PC-9 (cell line): Measurements from ENCODE around the gene WDR72. TPM values are rescaled to one million over a fixed set of nuclear protein-coding genes. Genes with fewer than 3 reads are reported as not detected.

Experiments used
- BruUV-seq: library from RNA; stranded (reverse); fragments of 400-500 nt; replicated peaks from 2 replicates; lab custom pipeline; 2021; lab: Mats Ljungman, UMichigan
- CTCF ChIA-PET: fragments of 300-600 bp; sonication (Branson Sonifier 250); formaldehyde crosslinking; loops from one replicate; lab custom pipeline; 2022; ENCODE audit warnings: antibody characterized with exemption; lab: Charles Lee
- POLR2A ChIA-PET: fragments of 300-600 bp; sonication (Branson Sonifier 250); formaldehyde crosslinking; loops from one replicate; lab custom pipeline; 2022; ENCODE audit warnings: antibody characterized with exemption; ENCODE audit not compliant: unreplicated experiment; lab: Charles Lee
- DNase-seq, 2 experiments: peaks; one replicate each; pipeline versions ENCODE4 v3.0.0 to v3.0.0-alpha.2; 2015 to 2022; ENCODE audit warnings: mixed read lengths in 1 of 2
- H2AFZ ChIP-seq: fragments of 200-600 bp; sonication (generic); 2 replicates; pipeline ENCODE4 v1.8.1; 2017; ENCODE audit warnings: antibody characterized with exemption
- H3F3A ChIP-seq: fragments of 200-600 bp; sonication (generic); 2 replicates; pipeline ENCODE4 v1.8.1; 2017; ENCODE audit warnings: antibody characterized with exemption, mild to moderate bottlenecking, low read depth; ENCODE audit not compliant: insufficient read depth
- H3K27ac ChIP-seq: fragments of 200-600 bp; sonication (generic); 2 replicates; pipeline ENCODE4 v1.6.1; 2016; ENCODE audit warnings: mixed run types
- H3K27me3 ChIP-seq: fragments of 200-600 bp; sonication (generic); 2 replicates; pipeline ENCODE4 v1.6.1; 2016; ENCODE audit warnings: low read depth, mixed run types; ENCODE audit not compliant: insufficient read depth
- H3K36me3 ChIP-seq: fragments of 200-600 bp; sonication (generic); 2 replicates; pipeline ENCODE4 v1.6.1; 2016; ENCODE audit warnings: low read depth, mixed run types
- H3K4me1 ChIP-seq: fragments of 200-600 bp; sonication (generic); replicated peaks from 2 replicates; pipeline ENCODE4 v1.6.1; 2016; ENCODE audit warnings: mixed run types; ENCODE audit not compliant: insufficient read depth
- H3K4me2 ChIP-seq: fragments of 200-600 bp; sonication (generic); 2 replicates; pipeline ENCODE4 v1.6.1; 2017; ENCODE audit warnings: mixed run types
- H3K4me3 ChIP-seq: fragments of 200-600 bp; sonication (generic); 2 replicates; pipeline ENCODE4 v1.6.1; 2016; ENCODE audit warnings: mixed run types
- H3K79me2 ChIP-seq: fragments of 200-600 bp; sonication (generic); 2 replicates; pipeline ENCODE4 v1.6.1; 2017; ENCODE audit warnings: low read depth, mixed run types
- H3K9me2 ChIP-seq: fragments of 200-600 bp; sonication (generic); 2 replicates; pipeline ENCODE4 v1.8.1; 2017; ENCODE audit warnings: mild to moderate bottlenecking; ENCODE audit not compliant: insufficient read depth
- H3K9me3 ChIP-seq: fragments of 200-600 bp; sonication (generic); 2 replicates; pipeline ENCODE4 v1.8.1; 2016; ENCODE audit warnings: low read depth; ENCODE audit not compliant: insufficient read depth
- H4K20me1 ChIP-seq: fragments of 200-600 bp; sonication (generic); 2 replicates; pipeline ENCODE4 v1.8.1; 2017; ENCODE audit not compliant: insufficient read depth
- CTCF ChIP-seq: fragments of 200-600 bp; sonication (generic); conservative IDR thresholded peaks from 2 replicates; pipeline ENCODE4 v1.6.1; 2017; ENCODE audit warnings: mixed run types, antibody characterized with exemption, mild to moderate bottlenecking, moderate library complexity
- EZH2 ChIP-seq: fragments of 200-600 bp; sonication (generic); IDR thresholded peaks from 2 replicates; pipeline ENCODE4 v1.8.0; 2017; ENCODE audit warnings: antibody characterized with exemption, low read depth
- intact Hi-C: fragments of 100-400 bp; cut with micrococcal nuclease; formaldehyde crosslinking; loops from one replicate; pipeline ENCODE4 v1.10.0; 2022; ENCODE audit not compliant: unreplicated experiment
- total RNA-seq: library from RNA; stranded (reverse); gene quantifications from 2 replicates; pipeline ENCODE4 v1.2.3, GENCODE V29; 2021

WDR72 gene
- total RNA-seq, 1 experiment from 2014 or later = 1.9 TPM

- TF ChIP-seq CTCF (no peak), EZH2 (no peak)
- Histone ChIP-seq H3K4me2 (no peak overlapping the region), H3K79me2 (no peaks in the 10 kb centered on the region), H3K27ac (no peak overlapping the region), H3K36me3 (no peaks in the 10 kb centered on the region), H3K4me1 (no peaks in the 10 kb centered on the region), H3K4me3 (no peak overlapping the region), H2AFZ (no peak overlapping the region), H3K27me3 (no peaks in the 10 kb centered on the region; the same call in 1 of the 2 replicates), H3K9me3 (no peaks in the 10 kb centered on the region), H3F3A (no peaks in the 10 kb centered on the region), H4K20me1 (no peaks in the 10 kb centered on the region), H3K9me2 (no peaks in the 10 kb centered on the region)
- DNase-seq = no peak
- POLR2A ChIA-PET = no interaction called here
- intact Hi-C loops = no loop called here
- no TSS peak for BruUV-seq
- CTCF ChIA-PET = no interaction called here
Measured at GRCh38 chr15:53739187-53739586, 20.3 kb downstream of the WDR72 start.

- DNase-seq = no peak
- Histone ChIP-seq H3F3A (no peaks in the 10 kb centered on the region), H3K4me1 (no peaks in the 10 kb centered on the region), H3K36me3 (no peaks in the 10 kb centered on the region), H3K4me3 (no peak overlapping the region), H2AFZ (no peak overlapping the region), H3K27ac (no peak overlapping the region), H3K9me2 (no peaks in the 10 kb centered on the region), H4K20me1 (no peaks in the 10 kb centered on the region), H3K27me3 (0 out of 2 replicates have a peak, but pooled peaks cover 2% of the 10 kb centered on the region), H3K4me2 (no peak overlapping the region), H3K79me2 (no peaks in the 10 kb centered on the region), H3K9me3 (no peaks in the 10 kb centered on the region)
- no TSS peak for BruUV-seq
- no peak for TF ChIP-seq CTCF
- no peak for TF ChIP-seq EZH2
- intact Hi-C loops = no loop called here
- CTCF ChIA-PET = no interaction called here
- POLR2A ChIA-PET = no interaction called here
Measured at GRCh38 chr15:53721334-53722087, 38.0 kb downstream of the WDR72 start.

DNA sequence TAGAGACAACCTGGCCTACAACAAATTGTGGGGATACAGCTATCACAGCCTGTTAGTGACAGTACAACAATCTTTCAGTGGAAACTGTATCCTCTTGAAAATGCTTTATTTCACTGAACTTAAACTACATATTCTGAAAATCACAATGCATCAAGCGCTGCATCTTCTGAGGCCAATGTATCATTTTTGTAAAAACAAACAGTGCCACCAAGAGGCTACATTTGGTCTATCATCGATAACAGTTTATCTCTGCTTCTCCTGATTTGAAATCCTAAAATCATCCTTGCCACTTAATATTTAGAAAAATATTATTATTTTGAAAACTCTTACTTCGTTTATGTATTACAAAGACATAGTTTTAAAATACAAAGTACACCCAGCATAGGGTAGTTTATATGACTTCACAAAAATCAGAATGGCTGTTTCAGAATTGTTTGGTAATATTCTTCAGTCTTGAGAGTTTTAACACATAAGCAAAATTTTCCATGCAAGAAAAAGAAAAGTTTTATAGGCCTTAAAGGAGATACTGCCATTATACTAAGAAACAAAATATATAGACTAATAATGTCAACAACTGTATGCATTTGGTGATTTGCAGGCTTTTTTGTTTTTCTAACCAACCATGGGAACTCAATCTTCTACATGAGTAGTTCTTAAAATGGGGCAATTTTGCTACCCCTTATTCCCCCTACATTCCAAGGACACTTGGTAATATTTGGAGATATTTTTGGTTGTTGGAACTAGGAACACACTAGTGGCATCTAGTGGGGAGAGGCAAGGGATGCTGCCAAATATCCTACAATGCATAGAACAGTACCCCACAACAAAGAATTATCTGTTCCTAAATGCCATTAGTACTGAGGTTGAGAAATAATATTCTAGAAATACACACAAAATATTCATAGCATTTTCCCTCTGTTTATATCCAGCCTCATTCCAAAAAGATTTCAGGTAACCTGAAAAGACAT is 42.3 kb downstream of the WDR72 start:
- CTCF ChIA-PET = no interaction called here
- no peaks in the 10 kb centered on the region for H3K9me2 ChIP-seq
- no peak for DNase-seq
- no peaks in the 10 kb centered on the region for H3K9me3 ChIP-seq
- no peaks in the 10 kb centered on the region for H3K79me2 ChIP-seq
- H3K4me3 ChIP-seq = no peak overlapping the region
- POLR2A ChIA-PET = no interaction called here
- BruUV-seq = no TSS peak
- H3K4me2 ChIP-seq = no peak overlapping the region
- no peak overlapping the region for H3K27ac ChIP-seq
- intact Hi-C loops = loop anchor here (5.0 kb wide), 1 partner anchor 935 kb away; no protein-coding TSS in a partner anchor
- no peaks in the 10 kb centered on the region for H3K36me3 ChIP-seq
- H4K20me1 ChIP-seq = no peaks in the 10 kb centered on the region
- H3F3A ChIP-seq = no peaks in the 10 kb centered on the region
- H2AFZ ChIP-seq = no peak overlapping the region
- H3K4me1 ChIP-seq = no peaks in the 10 kb centered on the region
- TF ChIP-seq CTCF (peak; percentile 40), EZH2 (no peak)
- no peaks in the 10 kb centered on the region for H3K27me3 ChIP-seq
